ENCODE results near the gene VTCN1.
A peak's percentile ranks its signal among the peaks of the same experiment; 100 is the strongest.

Gene VTCN1

GRCh38 chr1:117135329-117135728 is 75.4 kb downstream of the VTCN1 start:
- TF ChIP-seq CTCF (IDR thresholded peaks at IDR 0.05; ENCODE audit: low read depth, low read length, missing control alignments), result no peak
- no peak overlapping the region for H3K4me3 ChIP-seq (ENCODE audit: low read depth, low read length)
- DNase-seq (ENCODE audit: low read depth), result no peak

- no peak for DNase-seq (ENCODE audit: low read depth)
- TF ChIP-seq CTCF (IDR thresholded peaks at IDR 0.05; ENCODE audit: low read depth, low read length, missing control alignments), result no peak
Observed at GRCh38 chr1:117130526-117130925, 80.2 kb downstream of the VTCN1 start.

GRCh38 chr1:117128323-117129079 is 82.2 kb downstream of the VTCN1 start:
- peak; percentile 28 for TF ChIP-seq CTCF (IDR thresholded peaks at IDR 0.05; ENCODE audit: low read depth, low read length, missing control alignments)
- H3K4me3 ChIP-seq (ENCODE audit: low read depth, low read length), result no peak overlapping the region
- no peak for DNase-seq (ENCODE audit: low read depth)

More at GRCh38 chr1:117130526-117130925, 80.2 kb downstream of the VTCN1 start:
- H3K4me3 ChIP-seq (ENCODE audit: low read depth, low read length), result no peak overlapping the region

GRCh38 chr1:117127795-117128194 is 82.9 kb downstream of the VTCN1 start:
- no peak for TF ChIP-seq CTCF (IDR thresholded peaks at IDR 0.05; ENCODE audit: low read depth, low read length, missing control alignments)
- H3K4me3 ChIP-seq (ENCODE audit: low read depth, low read length), result no peak overlapping the region
- no peak for DNase-seq (ENCODE audit: low read depth)

- DNase-seq (ENCODE audit: low read depth), result no peak
- TF ChIP-seq CTCF (IDR thresholded peaks at IDR 0.05; ENCODE audit: low read depth, low read length, missing control alignments), result no peak
- H3K4me3 ChIP-seq (ENCODE audit: low read depth, low read length), result no peak overlapping the region
Observed at GRCh38 chr1:117124661-117125060, 86.1 kb downstream of the VTCN1 start.

GRCh38 chr1:117123274-117123673 is 87.5 kb downstream of the VTCN1 start:
- TF ChIP-seq CTCF (IDR thresholded peaks at IDR 0.05; ENCODE audit: low read depth, low read length, missing control alignments), result no peak
- DNase-seq (ENCODE audit: low read depth), result no peak
- H3K4me3 ChIP-seq (ENCODE audit: low read depth, low read length), result no peak overlapping the region

Data from GM12864 (cell line).